GM19035 (cell line): Measurements from ENCODE around the gene DCBLD1.
A peak's percentile ranks its signal among the peaks of the same experiment; 100 is the strongest.

ENCODE experiments used
- ATAC-seq: cut with Tn5 transposase; IDR thresholded peaks from one replicate; pipeline ENCODE4 v1.9.1; 2021; ENCODE audit not compliant: unreplicated experiment

DCBLD1 gene

DNA sequence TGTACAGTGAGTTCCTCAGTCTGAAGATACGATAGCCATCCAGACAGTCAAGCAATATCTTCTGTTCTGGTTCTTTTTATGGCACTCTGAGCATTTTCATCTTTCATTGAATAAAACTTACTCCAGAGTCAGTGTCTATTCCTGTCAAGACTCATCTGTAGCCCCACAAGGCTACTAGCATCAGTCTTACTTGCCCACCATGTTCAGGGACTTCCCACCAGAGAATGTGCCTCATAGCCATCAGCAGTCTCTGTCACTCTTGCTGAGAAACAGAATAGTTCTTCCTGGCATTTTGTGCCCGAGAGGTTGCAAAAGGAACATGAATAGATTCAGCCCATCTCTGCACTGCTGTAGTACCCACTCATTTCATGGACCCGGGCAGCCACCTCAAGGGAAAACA is 12.7 kb upstream of the DCBLD1 start:
- ATAC-seq, result no peak

DNA sequence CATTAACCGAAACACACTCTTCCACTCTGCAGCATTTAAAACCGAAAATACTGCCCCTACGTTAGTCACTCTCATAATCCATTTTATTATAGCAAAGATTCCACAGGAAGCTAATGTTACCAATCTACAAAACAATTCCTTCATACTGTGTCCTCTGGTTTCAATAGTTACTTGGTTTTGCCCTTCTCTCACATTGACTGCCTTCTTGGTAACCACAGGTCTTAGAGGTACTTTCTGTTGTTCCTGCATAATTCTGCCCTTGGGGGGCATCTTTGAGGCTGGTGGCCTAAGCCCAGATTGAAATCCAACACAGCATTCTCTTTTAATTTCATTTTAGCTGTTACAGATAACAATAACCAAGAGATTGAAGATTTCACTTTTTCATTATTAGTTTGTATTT is 9.8 kb upstream of the DCBLD1 start:
- ATAC-seq, result no peak

DNA sequence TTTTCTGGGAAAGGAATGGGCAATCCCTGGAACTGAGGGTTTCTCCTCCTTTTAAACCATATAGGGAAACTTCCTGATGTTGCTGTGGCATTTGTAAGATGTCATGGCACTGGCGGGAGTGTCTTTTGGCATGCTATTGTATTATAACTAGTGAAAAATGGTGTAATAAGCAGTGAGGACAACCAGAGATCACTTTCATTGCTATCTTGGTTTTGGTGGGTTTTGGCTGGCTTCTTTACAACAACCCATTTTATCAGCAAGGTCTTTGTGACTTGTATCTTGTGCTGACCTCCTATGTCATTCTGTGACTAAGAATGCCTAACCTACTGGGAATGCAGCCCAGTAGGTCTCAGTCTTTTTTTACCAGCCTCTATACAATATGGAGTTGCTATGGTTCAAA is 9.1 kb upstream of the DCBLD1 start:
- no peak for ATAC-seq

DNA sequence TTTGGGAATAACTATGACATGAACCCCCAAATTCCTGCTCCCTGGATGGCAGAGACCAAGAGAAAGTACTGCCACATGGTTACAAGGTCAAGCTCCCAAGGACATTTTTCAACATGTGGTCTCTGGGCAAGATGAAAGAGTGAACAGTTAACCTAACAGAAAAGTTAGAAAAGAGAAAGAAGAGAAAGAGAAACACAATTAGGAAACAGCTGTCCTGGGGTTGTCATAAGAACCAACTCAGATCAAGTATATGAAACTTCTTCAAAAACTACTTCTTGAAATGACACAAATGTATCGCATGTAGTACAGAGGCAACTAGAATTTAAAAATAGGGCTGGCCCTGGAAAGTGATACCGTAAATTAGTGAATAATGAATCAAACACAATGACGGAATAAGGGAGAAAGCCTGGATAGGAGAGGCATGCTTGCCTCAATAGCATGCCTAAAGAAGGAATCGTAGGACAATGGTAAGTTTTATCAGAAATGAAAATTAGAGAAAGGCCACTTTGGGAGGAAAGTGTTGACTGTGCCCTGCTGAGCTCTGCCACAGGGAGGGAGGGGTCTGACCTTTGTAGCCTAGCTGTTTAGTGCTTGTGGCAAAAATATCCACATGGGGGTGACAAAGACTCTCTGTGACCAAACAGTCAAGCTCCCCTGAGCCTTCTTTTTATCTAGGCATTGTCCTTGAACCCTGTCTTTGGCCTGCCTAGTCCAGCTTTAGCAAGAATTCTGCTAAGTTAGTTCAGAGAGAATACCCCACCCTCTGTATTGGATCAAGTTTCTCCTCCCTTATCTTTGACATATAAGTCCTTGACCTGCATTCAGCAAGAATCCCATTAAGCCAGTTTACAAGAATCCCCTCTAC is 4.3 kb upstream of the DCBLD1 start:
- ATAC-seq, result peak; percentile 34

DNA sequence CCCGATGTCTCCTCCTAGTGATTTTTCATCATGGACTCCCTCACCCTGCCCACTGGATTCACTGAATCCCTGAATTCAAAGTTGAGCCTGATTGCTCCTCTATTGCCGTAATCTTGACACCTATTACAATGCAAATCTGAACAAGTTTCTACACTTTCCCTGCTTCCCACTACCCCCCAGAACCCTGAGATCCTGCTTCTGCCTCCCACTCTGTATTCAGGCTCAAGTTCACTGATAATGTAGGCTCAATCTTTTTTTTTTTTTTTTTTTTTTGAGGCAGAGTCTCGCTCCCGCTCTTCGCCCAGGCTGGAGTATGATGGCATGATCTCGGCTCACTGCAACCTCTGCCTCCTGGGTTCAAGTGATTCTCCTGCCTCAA is 3.6 kb upstream of the DCBLD1 start:
- no peak for ATAC-seq

DNA sequence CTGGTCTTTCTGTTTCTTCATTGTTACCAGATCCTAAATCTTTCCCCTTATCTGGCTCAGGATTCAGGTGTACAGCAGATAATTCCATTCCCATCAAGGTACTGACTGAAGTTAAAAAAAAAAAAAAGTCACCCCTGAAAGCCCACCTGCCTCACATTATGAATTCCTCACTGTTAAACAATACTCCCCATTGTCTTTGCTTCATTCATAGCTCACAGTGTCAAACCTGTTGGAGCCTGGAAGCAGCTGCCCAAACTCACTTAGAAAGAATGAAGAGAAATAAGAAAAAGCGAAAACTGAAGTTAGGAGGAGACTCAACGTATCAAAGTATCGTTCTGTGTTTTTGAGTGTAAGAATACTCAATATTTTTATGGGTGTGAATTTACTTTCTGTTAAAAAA is 1.8 kb upstream of the DCBLD1 start:
- no peak for ATAC-seq

DNA sequence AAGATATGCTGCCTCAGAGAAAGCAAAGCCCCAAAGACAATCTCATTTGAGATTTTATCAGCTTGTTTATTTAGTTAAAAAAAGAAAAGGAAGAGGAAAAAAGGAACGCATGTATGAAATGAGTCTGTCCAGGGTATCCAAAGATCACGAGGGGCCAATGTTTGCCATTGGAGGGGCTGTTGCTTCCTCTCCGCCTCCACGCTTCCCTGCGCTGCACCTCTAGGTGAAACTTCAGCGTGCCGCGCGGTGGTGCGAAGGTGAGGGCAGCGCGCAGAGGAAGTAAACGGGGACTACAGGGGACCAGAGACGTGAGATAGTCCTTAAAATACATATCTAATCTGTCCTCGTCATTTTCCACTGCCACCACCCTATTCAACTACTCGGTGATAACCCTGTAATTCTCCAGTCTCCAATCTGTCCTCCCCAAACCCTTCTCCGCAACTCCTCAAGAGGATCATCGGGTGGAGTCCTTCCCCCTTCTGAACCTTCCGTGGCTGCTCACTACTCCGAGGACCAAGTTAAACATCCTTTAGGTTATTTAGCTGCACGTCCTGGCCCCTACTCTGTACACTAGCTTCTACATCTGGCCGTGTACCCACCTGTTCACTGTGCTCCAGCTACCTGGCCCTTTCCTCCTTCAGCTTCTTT is 1.1 kb upstream of the DCBLD1 start:
- no peak for ATAC-seq

DNA sequence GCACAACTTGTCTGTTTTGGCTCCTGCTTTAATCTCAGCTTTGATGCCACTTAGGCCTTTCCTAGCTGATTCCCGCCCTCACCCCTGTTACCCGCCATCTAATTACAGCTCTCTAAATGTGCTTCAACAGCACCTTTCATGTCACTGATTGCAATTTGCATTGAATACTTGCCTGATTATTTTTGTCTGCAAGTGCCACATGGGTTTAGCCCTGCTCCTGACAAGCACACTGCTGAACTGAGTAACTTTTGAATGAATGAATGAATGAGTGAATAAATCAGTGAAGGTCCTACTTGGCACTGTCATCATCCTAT is 591 bp upstream of the DCBLD1 start:
- ATAC-seq, result no peak

DNA sequence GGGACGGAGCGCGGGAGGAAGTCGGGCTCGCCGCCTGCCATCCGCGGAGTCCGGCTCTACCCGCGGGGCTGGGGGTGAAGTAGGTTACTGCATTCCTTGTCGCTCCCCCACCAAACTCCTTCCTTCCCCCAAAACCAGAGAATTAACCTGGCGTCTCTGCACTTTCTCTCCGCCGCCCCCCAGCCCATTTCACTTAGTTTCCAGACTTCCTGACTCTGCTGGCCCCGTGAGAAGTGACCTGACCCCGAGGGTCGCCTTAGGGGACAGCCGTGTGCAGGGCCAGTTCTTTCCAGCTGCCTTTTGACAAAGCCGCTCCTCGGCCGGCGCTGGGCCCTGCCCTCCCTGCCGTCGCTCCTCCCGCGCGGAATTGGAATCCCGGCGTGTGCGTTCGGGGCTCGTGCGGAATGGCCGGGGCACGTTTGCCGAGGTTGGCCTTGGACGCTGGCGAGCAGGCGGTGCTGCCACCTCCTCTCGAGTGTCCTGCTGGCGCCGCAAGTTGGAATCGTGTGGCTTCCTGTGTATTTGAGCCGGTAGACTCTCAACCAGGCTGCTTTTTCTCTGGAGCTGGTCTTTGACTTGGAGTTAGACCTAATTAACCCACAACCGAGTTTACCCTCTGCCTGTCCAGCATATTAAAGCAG is 650 bp downstream of the DCBLD1 start:
- ATAC-seq, result peak; percentile 13

DNA sequence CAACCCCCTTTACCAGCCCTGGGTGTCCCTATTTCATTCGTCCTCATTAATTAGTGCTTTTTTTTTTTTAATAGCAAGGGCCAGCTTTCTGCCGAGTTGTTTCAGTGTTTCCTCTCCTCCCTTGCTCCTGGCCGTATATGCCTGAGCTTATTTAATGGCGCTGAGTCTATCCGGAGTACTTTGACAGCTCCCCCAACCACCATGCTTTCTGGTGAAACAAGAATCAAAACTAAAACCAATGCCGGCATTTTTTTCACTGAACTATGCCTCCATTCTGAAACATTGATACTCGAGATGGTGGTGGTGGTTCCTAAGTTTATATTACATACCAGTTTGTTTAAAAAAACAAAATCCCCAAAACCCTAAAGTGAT is 1.2 kb downstream of the DCBLD1 start:
- peak; percentile 23 for ATAC-seq

DNA sequence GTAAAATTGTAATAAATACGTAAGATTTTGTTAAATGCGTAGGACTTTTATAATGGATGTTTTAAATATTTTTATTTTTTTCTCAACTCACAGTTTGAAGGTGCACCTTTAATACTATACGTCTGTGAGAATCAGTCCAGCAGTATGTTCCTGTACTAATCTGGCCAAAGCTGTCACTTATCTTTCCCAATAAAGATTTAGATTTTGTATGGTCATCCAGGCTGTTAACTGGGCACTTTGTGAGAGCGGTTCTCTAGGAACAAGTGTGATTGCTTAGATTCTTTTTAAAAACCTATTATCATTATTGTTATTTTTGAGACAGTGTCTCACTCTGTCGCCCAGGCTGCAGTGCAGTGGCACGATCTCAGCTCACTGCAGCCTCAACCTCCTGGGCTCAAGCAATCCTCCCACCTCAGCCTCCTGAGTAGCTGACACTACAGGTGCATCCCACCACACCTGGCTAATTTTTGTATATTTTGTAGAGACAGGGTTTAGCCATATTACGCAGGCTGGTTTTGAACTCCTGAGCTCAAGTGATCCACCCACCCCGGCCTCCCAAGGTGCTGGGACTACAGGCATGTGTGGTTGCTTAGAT is 1.7 kb downstream of the DCBLD1 start:
- ATAC-seq, result no peak

DNA sequence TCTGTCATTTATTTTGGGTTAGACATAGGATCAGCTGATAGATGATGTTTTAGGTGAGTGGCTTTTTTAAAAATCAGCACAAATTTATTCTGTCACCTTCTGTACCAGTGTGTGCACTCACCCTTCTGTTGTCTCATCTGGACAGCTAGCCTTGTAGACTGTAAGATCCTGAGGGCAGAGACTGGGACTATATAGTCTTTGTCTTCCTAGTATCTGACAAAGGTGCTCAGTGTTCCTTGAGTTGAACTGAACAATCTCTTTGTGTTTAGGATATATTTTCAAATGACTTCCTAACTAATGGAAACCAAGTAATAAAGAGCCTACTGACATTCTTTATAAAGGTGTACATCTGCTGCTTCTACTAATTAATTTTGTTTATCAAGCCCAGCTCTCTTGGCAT is 3.0 kb downstream of the DCBLD1 start:
- no peak for ATAC-seq

DNA sequence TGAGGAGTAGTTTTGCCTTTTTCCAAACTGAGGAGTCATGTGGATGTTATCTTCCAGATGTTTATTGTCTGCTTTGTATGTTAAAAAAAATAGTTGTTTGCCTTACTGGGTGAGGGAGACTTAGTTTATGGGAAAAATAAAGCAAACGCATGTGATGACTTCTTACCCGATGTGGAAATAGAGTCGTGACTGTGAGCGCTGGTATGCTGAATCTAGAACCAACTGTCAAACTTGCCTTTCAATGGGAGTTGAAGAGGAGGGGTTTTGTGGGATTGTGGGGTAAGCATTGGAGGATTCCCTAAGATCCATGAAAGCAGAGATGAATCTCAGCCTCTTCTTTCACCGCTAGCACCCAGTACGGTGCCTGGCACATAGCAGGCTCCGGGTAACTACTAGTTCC is 5.3 kb downstream of the DCBLD1 start:
- ATAC-seq, result no peak

DNA sequence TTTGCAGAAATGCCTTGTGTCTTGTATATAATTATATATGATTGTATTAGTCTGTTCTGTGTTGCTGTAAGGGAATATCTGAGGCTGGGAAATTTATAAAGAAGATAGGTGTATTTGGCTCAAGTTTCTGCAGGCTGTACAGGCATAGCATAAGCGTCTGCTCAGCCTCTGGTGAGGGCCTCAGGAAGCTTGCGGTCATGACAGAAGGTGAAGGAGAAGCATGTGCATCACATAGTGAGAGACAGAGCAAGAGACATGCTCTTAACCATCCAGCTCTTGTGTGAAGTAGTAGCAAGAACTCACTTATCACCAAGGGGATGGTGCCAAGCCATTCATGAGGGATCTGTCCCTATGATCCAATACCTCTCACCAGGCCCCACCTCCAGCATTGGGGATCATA is 6.5 kb downstream of the DCBLD1 start:
- no peak for ATAC-seq

DNA sequence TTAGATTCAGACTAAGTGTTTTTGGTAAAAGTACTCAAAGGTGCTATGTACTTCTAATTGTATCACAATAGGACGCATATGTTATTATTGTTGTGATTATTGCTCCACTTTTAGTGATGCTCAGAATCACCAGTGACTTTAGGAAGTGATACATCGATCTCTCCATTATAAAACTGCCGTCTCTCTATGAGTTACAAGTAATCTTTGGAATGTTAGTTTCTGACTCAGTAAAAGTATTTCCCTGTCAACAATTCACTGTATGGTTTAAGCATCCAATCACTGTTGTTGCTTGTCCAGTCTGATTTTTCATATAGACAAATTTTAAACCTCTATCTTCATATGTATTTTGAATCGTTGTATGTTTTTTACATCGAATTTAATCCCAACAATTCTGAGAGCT is 9.4 kb downstream of the DCBLD1 start:
- ATAC-seq, result no peak

DNA sequence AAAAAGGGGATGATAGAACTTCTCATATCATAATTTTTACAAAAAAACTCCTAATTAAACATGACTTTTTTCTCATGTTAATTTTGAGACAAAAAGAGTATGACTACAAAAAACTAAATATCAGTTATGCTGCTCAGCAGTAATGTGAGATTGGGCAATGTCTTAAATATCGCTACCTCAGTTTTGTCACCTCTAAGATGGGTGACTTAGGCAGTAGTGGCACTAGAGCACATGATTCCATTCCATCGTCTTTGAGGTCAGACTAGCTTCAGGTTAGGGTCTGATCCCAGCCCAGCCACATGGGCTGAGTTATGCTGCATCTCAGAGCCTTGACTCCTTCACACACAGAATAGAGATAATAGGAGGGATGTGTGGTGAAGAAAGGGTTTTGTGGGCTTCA is 11.0 kb downstream of the DCBLD1 start:
- ATAC-seq, result no peak

DNA sequence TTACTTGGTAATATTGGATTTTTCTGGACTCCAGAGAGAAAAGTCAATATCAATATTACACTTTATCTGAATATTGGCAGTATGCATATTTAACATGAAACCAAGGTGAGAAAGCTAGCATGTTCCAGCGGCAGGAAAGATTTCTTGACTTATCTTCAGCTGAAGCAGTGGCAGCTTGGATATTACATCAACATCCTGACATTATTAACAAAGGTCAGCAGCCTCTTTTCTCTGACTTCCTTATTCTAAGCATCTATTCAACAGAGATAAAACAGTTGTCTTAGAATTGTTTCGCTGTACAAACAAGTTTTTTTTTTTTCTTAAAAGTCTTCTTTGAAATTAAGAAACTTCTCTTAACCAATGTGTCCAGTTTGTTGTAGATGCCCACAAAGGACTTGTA is 11.8 kb downstream of the DCBLD1 start:
- ATAC-seq, result no peak

DNA sequence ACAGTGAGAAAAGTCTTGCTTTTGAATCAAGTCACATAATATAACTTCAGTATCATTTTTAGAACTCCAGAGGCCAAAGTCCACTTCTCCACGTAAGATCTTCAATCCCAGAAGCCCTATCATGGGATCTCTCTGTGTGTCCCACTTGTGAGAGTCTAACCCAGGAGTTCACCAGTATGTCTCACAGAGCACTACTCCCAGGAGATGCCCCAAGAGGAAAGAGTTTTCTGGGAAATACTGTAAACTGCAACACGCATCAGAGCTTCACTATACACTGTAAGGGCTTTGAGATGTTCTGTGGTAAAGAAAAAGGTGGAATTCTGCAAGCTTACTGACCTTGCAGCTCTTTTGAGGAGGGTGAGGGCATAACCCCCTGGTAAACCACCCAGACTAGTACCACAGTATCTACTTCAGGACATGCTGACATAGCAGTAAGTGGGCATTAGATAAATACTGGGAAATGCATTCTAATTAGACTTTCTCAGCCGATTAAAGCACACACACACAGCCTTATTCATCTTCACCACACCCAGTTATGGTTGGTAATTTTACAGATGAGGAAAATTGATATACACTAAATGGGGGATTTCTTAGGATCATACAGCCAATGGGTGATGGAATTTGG is 12.3 kb downstream of the DCBLD1 start:
- ATAC-seq, result no peak

DNA sequence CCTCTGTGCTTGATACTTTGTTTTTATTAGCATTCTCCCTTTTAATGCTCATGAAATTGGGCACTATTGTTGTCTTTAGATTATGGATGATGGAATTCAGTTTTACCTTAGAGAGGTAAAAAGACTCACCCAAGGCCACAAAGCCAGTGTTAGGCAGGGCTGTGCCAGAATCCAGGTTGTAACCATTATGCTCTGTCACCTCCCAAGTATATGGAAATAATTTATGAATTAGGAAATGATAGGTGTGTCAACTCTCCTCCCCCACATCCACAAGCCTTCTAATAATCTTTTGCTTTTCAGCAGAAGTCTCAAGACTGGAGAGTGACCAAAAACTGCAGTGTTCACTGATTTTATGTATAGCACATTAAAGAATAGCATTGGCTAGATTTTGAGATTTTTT is 13.0 kb downstream of the DCBLD1 start:
- ATAC-seq, result no peak

DNA sequence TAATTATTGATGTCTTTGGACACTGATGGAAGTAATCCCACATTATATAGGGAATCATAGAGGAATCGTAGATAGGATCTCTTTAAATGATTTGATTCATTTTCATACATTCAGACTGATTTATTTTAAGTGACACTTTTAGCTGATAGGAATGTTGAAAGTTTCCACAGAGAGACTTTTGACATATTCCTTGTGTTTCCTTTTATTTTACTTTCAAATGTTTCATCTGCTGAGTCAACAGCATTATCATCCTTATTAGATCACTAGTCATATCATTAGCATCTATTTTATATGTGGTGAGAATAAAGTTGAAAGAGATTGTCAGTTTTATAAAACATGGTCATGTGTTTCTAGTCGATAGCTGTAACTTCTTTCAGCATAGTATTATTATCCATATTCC is 13.4 kb downstream of the DCBLD1 start:
- no peak for ATAC-seq

DNA sequence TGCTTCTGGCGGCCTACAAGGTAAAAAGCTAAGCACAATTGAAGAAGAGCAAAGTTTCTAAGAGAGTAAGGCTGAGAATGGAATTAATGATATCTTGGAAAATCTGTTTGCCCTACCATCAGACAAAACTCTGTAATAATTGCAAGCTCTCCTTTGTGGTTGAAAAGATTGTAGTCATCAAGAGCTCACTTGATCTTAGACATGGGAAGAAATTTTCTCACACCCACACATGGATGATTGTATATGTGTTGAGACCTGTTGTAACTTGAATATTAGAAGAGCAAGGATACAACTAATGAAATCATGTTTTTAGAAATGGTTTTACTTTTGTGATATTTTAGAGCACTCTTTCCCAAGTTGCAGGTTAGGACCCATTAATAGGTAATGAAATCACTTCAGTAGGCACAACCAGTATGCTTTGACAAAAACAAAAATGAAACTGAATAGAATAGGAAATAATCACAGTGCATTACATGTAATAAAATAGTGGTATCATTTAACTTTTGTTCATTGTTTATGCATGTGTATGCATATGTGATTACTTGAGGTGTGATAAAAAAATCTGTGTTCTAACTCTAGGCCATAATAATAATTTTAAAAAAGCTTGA is 14.0 kb downstream of the DCBLD1 start:
- ATAC-seq, result peak; percentile 44
